Hepatocyte (in vitro differentiated cells): ENCODE data around the gene GLCCI1.

ENCODE experiments used
- CTCF ChIP-seq: fragments of 200-600 bp; sonication (generic); IDR thresholded peaks from 2 replicates; pipeline ENCODE4 v1.5.1; 2016; ENCODE audit warnings: antibody characterized with exemption, mild to moderate bottlenecking; ENCODE audit not compliant: poor library complexity
- EZH2 ChIP-seq: fragments of 200-600 bp; sonication (generic); IDR thresholded peaks from 2 replicates; pipeline ENCODE4 v1.6.1; 2016; ENCODE audit warnings: antibody characterized with exemption, mild to moderate bottlenecking, borderline replicate concordance

GRCh38 chr7:7932553-7932952, 36.0 kb upstream of the GLCCI1 start:
- TF ChIP-seq CTCF (no peak), EZH2 (no peak)
